Measurements from ENCODE around the gene TLCD3A.

- TF ChIP-seq, protein P1, sequence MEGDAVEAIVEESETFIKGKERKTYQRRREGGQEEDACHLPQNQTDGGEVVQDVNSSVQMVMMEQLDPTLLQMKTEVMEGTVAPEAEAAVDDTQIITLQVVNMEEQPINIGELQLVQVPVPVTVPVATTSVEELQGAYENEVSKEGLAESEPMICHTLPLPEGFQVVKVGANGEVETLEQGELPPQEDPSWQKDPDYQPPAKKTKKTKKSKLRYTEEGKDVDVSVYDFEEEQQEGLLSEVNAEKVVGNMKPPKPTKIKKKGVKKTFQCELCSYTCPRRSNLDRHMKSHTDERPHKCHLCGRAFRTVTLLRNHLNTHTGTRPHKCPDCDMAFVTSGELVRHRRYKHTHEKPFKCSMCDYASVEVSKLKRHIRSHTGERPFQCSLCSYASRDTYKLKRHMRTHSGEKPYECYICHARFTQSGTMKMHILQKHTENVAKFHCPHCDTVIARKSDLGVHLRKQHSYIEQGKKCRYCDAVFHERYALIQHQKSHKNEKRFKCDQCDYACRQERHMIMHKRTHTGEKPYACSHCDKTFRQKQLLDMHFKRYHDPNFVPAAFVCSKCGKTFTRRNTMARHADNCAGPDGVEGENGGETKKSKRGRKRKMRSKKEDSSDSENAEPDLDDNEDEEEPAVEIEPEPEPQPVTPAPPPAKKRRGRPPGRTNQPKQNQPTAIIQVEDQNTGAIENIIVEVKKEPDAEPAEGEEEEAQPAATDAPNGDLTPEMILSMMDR (IDR thresholded peaks at IDR 0.05; ENCODE audit: extremely low read depth in 1 of 2, insufficient read depth in 1 of 2, low read depth in 1 of 2, low read length in 2 of 2) = no peak
- TF ChIP-seq JUN (IDR thresholded peaks at IDR 0.05; ENCODE audit: borderline replicate concordance, insufficient read depth, insufficient read length, low read depth) (no peak), POLR2AphosphoS5 (IDR thresholded peaks at IDR 0.05; ENCODE audit: insufficient read depth, low read depth, low read length) (no peak), EZH2 (IDR thresholded peaks at IDR 0.05; ENCODE audit: borderline replicate concordance, low read depth, low read length, severe bottlenecking) (no peak), POLR2A (IDR thresholded peaks at IDR 0.05; ENCODE audit: low read depth, low read length) (no peak), FOS (IDR thresholded peaks at IDR 0.05; ENCODE audit: borderline replicate concordance, insufficient read depth, low read length) (no peak), MYC (IDR thresholded peaks at IDR 0.05; ENCODE audit: low read depth, low read length) (no peak)
- TF ChIP-seq, protein P2, sequence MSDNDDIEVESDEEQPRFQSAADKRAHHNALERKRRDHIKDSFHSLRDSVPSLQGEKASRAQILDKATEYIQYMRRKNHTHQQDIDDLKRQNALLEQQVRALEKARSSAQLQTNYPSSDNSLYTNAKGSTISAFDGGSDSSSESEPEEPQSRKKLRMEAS (IDR thresholded peaks at IDR 0.05; ENCODE audit: insufficient read depth, insufficient read length) = no peak
Observed at GRCh38 chr17:720706-721539, 11.5 kb upstream of the TLCD3A start.

Data from endothelial cell of umbilical vein (primary cell).